Neural progenitor cell (in vitro differentiated cells): Measurements from ENCODE around the gene SUPT4H1. TPM values are rescaled to one million over a fixed set of nuclear protein-coding genes. Genes with fewer than 3 reads are reported as not detected.

Source experiments
- DNase-seq: peaks from one replicate; pipeline ENCODE4 v3.0.0-alpha.2; 2016; ENCODE audit warnings: low spot score
- H2AFZ ChIP-seq: fragments of 200-600 bp; sonication (generic); replicated peaks from 2 replicates; pipeline ENCODE4 v1.6.1; 2016; ENCODE audit warnings: antibody characterized with exemption
- H3F3A ChIP-seq: fragments of 200-600 bp; sonication (generic); 2 replicates; pipeline ENCODE4 v1.6.1; 2016; ENCODE audit warnings: antibody characterized with exemption, low read depth
- H3K27ac ChIP-seq: fragments of 200-600 bp; sonication (generic); 2 replicates; pipeline ENCODE4 v1.5.1; 2016; ENCODE audit warnings: mild to moderate bottlenecking
- H3K27me3 ChIP-seq: fragments of 200-600 bp; sonication (generic); 2 replicates; pipeline ENCODE4 v1.6.1; 2016; ENCODE audit warnings: mild to moderate bottlenecking, moderate library complexity
- H3K36me3 ChIP-seq: fragments of 200-600 bp; sonication (generic); 2 replicates; pipeline ENCODE4 v1.5.1; 2016
- H3K4me1 ChIP-seq: fragments of 200-600 bp; sonication (generic); 2 replicates; pipeline ENCODE4 v1.6.1; 2016; ENCODE audit warnings: mixed run types
- H3K4me2 ChIP-seq: fragments of 200-600 bp; sonication (generic); 2 replicates; pipeline ENCODE4 v1.6.1; 2016
- H3K4me3 ChIP-seq: fragments of 200-600 bp; sonication (generic); 2 replicates; pipeline ENCODE4 v1.5.1; 2016
- H3K79me2 ChIP-seq: fragments of 200-600 bp; sonication (generic); 2 replicates; pipeline ENCODE4 v1.6.1; 2016; ENCODE audit warnings: low read depth
- H3K9ac ChIP-seq: fragments of 200-600 bp; sonication (generic); 2 replicates; pipeline ENCODE4 v1.6.1; 2016
- H3K9me3 ChIP-seq: fragments of 200-600 bp; sonication (generic); 2 replicates; pipeline ENCODE4 v1.5.1; 2016; ENCODE audit warnings: low read depth
- H4K20me1 ChIP-seq: fragments of 200-600 bp; sonication (generic); 2 replicates; pipeline ENCODE4 v1.6.1; 2016; ENCODE audit warnings: low read depth
- H3K27ac Mint-ChIP-seq: 3 replicates; pipeline ENCODE4 v1.8.0; 2021; ENCODE audit warnings: mixed read lengths
- H3K27me3 Mint-ChIP-seq: 2 replicates; pipeline ENCODE4 v1.8.0; 2022; ENCODE audit warnings: low read depth, mild to moderate bottlenecking, inconsistent platforms, moderate library complexity, mixed read lengths; ENCODE audit not compliant: insufficient read depth
- H3K36me3 Mint-ChIP-seq: 3 replicates; pipeline ENCODE4 v1.8.0; 2021; ENCODE audit warnings: mixed read lengths
- H3K4me1 Mint-ChIP-seq: 3 replicates; pipeline ENCODE4 v1.8.0; 2021; ENCODE audit warnings: mixed read lengths
- H3K4me3 Mint-ChIP-seq: 3 replicates; pipeline ENCODE4 v1.8.0; 2021; ENCODE audit warnings: mild to moderate bottlenecking, moderate library complexity, mixed read lengths
- H3K9me3 Mint-ChIP-seq: 3 replicates; pipeline ENCODE4 v1.8.0; 2020; ENCODE audit warnings: mixed read lengths
- EZH2 ChIP-seq: fragments of 200-600 bp; sonication (generic); IDR thresholded peaks from 2 replicates; pipeline ENCODE4 v1.6.1; 2017; ENCODE audit warnings: antibody characterized with exemption, mild to moderate bottlenecking, moderate library complexity
- EZH2phosphoT487 ChIP-seq: fragments of 200-600 bp; sonication (generic); IDR thresholded peaks from 2 replicates; pipeline ENCODE4 v1.6.1; 2017; ENCODE audit warnings: antibody characterized with exemption
- total RNA-seq: library from RNA; depleted of rRNA; stranded (reverse); fragments of >200 nt; gene quantifications from 2 replicates; pipeline ENCODE4 v1.2.3, GENCODE V29; 2015; ENCODE audit warnings: low replicate concordance
- TF ChIP-seq, protein P1 (sequence below): fragments of 200-600 bp; sonication (generic); IDR thresholded peaks from 2 replicates; pipeline ENCODE4 v1.5.1; 2017; ENCODE audit warnings: antibody characterized with exemption, mild to moderate bottlenecking

Gene SUPT4H1
- total RNA-seq, 1 donor from 2014 or later: 103 TPM

DNA sequence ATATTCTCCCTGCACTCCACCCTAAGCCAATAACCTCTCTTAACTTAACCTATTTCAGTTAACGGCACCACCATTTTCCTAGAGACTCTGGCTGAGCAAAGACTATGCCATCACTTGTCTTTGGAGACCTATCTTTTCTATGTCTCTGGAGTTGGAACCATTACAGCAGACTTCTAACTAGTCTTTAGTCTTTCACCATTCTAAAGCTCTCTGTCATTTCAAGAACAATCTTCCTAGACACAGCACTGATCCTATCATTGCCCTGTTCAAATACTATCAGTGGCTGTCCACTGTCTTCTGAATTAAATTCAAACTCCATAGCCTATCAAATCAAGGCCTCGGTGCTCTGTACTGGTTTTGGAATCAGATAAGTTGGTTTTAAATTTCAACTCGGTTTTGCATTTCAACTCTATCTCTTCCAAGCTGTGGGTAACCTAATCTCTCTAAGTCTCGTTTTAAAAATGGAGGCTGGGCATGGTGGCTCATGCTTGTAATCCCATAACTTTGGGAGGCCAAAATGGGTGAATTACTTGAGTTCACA is 33.4 kb upstream of the SUPT4H1 start:
- no peak overlapping the region for H3K4me2 ChIP-seq
- peaks cover 36% of the 10 kb centered on the region for H3K4me1 Mint-ChIP-seq
- H3K27ac Mint-ChIP-seq: no peak overlapping the region
- H3K9ac ChIP-seq: no peak overlapping the region
- no peaks in the 10 kb centered on the region for H3K27me3 ChIP-seq
- H4K20me1 ChIP-seq: no peaks in the 10 kb centered on the region
- no peaks in the 10 kb centered on the region for H3K36me3 ChIP-seq
- no peaks in the 10 kb centered on the region for H3F3A ChIP-seq
- H3K36me3 Mint-ChIP-seq: no peaks in the 10 kb centered on the region
- H3K27me3 Mint-ChIP-seq: no peaks in the 10 kb centered on the region
- H3K9me3 ChIP-seq: no peaks in the 10 kb centered on the region
- H3K4me3 Mint-ChIP-seq: no peak overlapping the region
- peaks cover 17% of the 10 kb centered on the region for H3K4me1 ChIP-seq
- H3K4me3 ChIP-seq: no peak overlapping the region
- H3K27ac ChIP-seq: no peak overlapping the region
- no peaks in the 10 kb centered on the region for H3K9me3 Mint-ChIP-seq
- DNase-seq: no peak
- no peak overlapping the region for H2AFZ ChIP-seq
- TF ChIP-seq, protein P1, sequence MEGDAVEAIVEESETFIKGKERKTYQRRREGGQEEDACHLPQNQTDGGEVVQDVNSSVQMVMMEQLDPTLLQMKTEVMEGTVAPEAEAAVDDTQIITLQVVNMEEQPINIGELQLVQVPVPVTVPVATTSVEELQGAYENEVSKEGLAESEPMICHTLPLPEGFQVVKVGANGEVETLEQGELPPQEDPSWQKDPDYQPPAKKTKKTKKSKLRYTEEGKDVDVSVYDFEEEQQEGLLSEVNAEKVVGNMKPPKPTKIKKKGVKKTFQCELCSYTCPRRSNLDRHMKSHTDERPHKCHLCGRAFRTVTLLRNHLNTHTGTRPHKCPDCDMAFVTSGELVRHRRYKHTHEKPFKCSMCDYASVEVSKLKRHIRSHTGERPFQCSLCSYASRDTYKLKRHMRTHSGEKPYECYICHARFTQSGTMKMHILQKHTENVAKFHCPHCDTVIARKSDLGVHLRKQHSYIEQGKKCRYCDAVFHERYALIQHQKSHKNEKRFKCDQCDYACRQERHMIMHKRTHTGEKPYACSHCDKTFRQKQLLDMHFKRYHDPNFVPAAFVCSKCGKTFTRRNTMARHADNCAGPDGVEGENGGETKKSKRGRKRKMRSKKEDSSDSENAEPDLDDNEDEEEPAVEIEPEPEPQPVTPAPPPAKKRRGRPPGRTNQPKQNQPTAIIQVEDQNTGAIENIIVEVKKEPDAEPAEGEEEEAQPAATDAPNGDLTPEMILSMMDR: no peak
- no peak for TF ChIP-seq EZH2phosphoT487
- TF ChIP-seq EZH2: no peak
- H3K79me2 ChIP-seq: no peaks in the 10 kb centered on the region

GRCh38 chr17:58384897-58385296 is 32.9 kb upstream of the SUPT4H1 start:
- TF ChIP-seq, protein P1: no peak
- TF ChIP-seq EZH2phosphoT487: no peak
- TF ChIP-seq EZH2: no peak
- H3K9ac ChIP-seq: no peak overlapping the region
- H3K27me3 ChIP-seq: no peaks in the 10 kb centered on the region
- H2AFZ ChIP-seq: no peak overlapping the region
- H3K4me3 ChIP-seq: no peak overlapping the region
- DNase-seq: no peak
- no peaks in the 10 kb centered on the region for H3F3A ChIP-seq
- no peak overlapping the region for H3K4me2 ChIP-seq
- no peak overlapping the region for H3K4me3 Mint-ChIP-seq
- H3K27me3 Mint-ChIP-seq: no peaks in the 10 kb centered on the region
- no peaks in the 10 kb centered on the region for H3K9me3 ChIP-seq
- H3K27ac ChIP-seq: no peak overlapping the region
- peaks cover 14% of the 10 kb centered on the region for H3K4me1 ChIP-seq
- no peak overlapping the region for H3K27ac Mint-ChIP-seq
- H3K36me3 Mint-ChIP-seq: no peaks in the 10 kb centered on the region
- no peaks in the 10 kb centered on the region for H3K79me2 ChIP-seq
- no peaks in the 10 kb centered on the region for H3K36me3 ChIP-seq
- H3K4me1 Mint-ChIP-seq: peaks cover 34% of the 10 kb centered on the region
- H3K9me3 Mint-ChIP-seq: no peaks in the 10 kb centered on the region
- H4K20me1 ChIP-seq: no peaks in the 10 kb centered on the region

GRCh38 chr17:58383892-58384462 is 32.0 kb upstream of the SUPT4H1 start:
- Mint-ChIP-seq H3K27me3 (no peaks in the 10 kb centered on the region), H3K4me1 (peaks cover 27% of the 10 kb centered on the region), H3K9me3 (no peaks in the 10 kb centered on the region), H3K36me3 (no peaks in the 10 kb centered on the region), H3K4me3 (no peak overlapping the region), H3K27ac (no peak overlapping the region)
- TF ChIP-seq, protein P1: no peak
- TF ChIP-seq EZH2 (no peak), EZH2phosphoT487 (no peak)
- Histone ChIP-seq H4K20me1 (no peaks in the 10 kb centered on the region), H3K4me1 (peaks cover 5% of the 10 kb centered on the region), H3K4me2 (no peak overlapping the region), H2AFZ (no peak overlapping the region), H3K36me3 (no peaks in the 10 kb centered on the region), H3K27ac (no peak overlapping the region), H3F3A (no peaks in the 10 kb centered on the region), H3K4me3 (no peak overlapping the region), H3K79me2 (no peaks in the 10 kb centered on the region), H3K27me3 (no peaks in the 10 kb centered on the region), H3K9ac (no peak overlapping the region), H3K9me3 (no peaks in the 10 kb centered on the region)
- DNase-seq: no peak
